NCI-H187 treated with DMSO at 0.1 percent for 48 hours (cell line): Measurements from ENCODE around the gene ANO10.

Experiments
- DNase-seq: peaks from one replicate; lab custom pipeline; 2025; lab: John Stamatoyannopoulos, UW

Gene ANO10

GRCh38 chr3:43346978-43347749 lies 274.6 kb downstream of the ANO10 start:
- DNase-seq: no peak

- no peak for DNase-seq
These were observed 275.9 kb downstream of the ANO10 start for GRCh38 chr3:43345877-43346276.

GRCh38 chr3:43345246-43345645 lies 276.6 kb downstream of the ANO10 start:
- DNase-seq: no peak

GRCh38 chr3:43344520-43344919 lies 277.3 kb downstream of the ANO10 start:
- no peak for DNase-seq

GRCh38 chr3:43343815-43344214 lies 278.0 kb downstream of the ANO10 start:
- no peak for DNase-seq

GRCh38 chr3:43343185-43343584 lies 278.6 kb downstream of the ANO10 start:
- DNase-seq: no peak

GRCh38 chr3:43341788-43342187 lies 280.0 kb downstream of the ANO10 start:
- no peak for DNase-seq

- DNase-seq: no peak
These were observed 281.4 kb downstream of the ANO10 start for GRCh38 chr3:43340403-43340802.

GRCh38 chr3:43338295-43338694 lies 283.5 kb downstream of the ANO10 start:
- no peak for DNase-seq

- DNase-seq: no peak
These were observed 286.0 kb downstream of the ANO10 start for GRCh38 chr3:43335799-43336198.

- no peak for DNase-seq
These were observed 286.8 kb downstream of the ANO10 start for GRCh38 chr3:43334976-43335375.

- DNase-seq: no peak
These were observed 290.4 kb downstream of the ANO10 start for GRCh38 chr3:43331381-43331780.

- no peak for DNase-seq
These were observed 290.8 kb downstream of the ANO10 start for GRCh38 chr3:43330981-43331380.

GRCh38 chr3:43328653-43329052 lies 293.2 kb downstream of the ANO10 start:
- no peak for DNase-seq

- DNase-seq: no peak
These were observed 294.2 kb downstream of the ANO10 start for GRCh38 chr3:43327582-43327979.

GRCh38 chr3:43326891-43327581 lies 294.8 kb downstream of the ANO10 start:
- DNase-seq: no peak

GRCh38 chr3:43323541-43323940 lies 298.3 kb downstream of the ANO10 start:
- DNase-seq: no peak

- DNase-seq: no peak
These were observed 301.5 kb downstream of the ANO10 start for GRCh38 chr3:43320288-43320687.

- DNase-seq: no peak
These were observed 302.0 kb downstream of the ANO10 start for GRCh38 chr3:43319794-43320193.

- no peak for DNase-seq
These were observed 302.4 kb downstream of the ANO10 start for GRCh38 chr3:43319376-43319775.

GRCh38 chr3:43317461-43318316 lies 304.1 kb downstream of the ANO10 start:
- no peak for DNase-seq

- no peak for DNase-seq
These were observed 304.9 kb downstream of the ANO10 start for GRCh38 chr3:43316783-43317460.
